KMS-11 (cell line): ENCODE results near the gene THNSL1.

ENCODE experiments used
- H2AFZ ChIP-seq: fragments of 200-600 bp; sonication (generic); 2 replicates; pipeline ENCODE4 v1.6.1; 2016; ENCODE audit warnings: antibody characterized with exemption, mixed run types, low read depth
- H3K27ac ChIP-seq: fragments of 200-600 bp; sonication (generic); 2 replicates; pipeline ENCODE4 v1.6.1; 2016; ENCODE audit warnings: mild to moderate bottlenecking, mixed run types
- H3K27me3 ChIP-seq: fragments of 200-600 bp; sonication (generic); 2 replicates; pipeline ENCODE4 v1.6.1; 2017; ENCODE audit warnings: mild to moderate bottlenecking, low read depth, mixed run types, moderate library complexity; ENCODE audit not compliant: insufficient read depth
- H3K36me3 ChIP-seq: fragments of 200-600 bp; sonication (generic); 2 replicates; pipeline ENCODE4 v1.6.1; 2017; ENCODE audit warnings: mild to moderate bottlenecking, mixed run types; ENCODE audit not compliant: insufficient read depth
- H3K4me1 ChIP-seq: fragments of 200-600 bp; sonication (generic); 2 replicates; pipeline ENCODE4 v1.6.1; 2016; ENCODE audit warnings: mild to moderate bottlenecking, low read depth, mixed run types; ENCODE audit not compliant: poor library complexity, severe bottlenecking
- H3K4me2 ChIP-seq: fragments of 200-600 bp; sonication (generic); 2 replicates; pipeline ENCODE4 v1.7.0; 2016; ENCODE audit warnings: mild to moderate bottlenecking, mixed run types
- H3K4me3 ChIP-seq: fragments of 200-600 bp; sonication (generic); IDR thresholded peaks from 2 replicates; pipeline ENCODE4 v1.6.1; 2017; ENCODE audit warnings: low read depth, low read length, mixed read lengths; ENCODE audit not compliant: insufficient read depth
- H3K79me2 ChIP-seq: fragments of 200-600 bp; sonication (generic); 2 replicates; pipeline ENCODE4 v1.6.1; 2016; ENCODE audit warnings: low read depth, mixed run types; ENCODE audit not compliant: insufficient read depth
- H3K9ac ChIP-seq: fragments of 200-600 bp; sonication (generic); 2 replicates; pipeline ENCODE4 v1.6.1; 2016; ENCODE audit warnings: mild to moderate bottlenecking, mixed run types
- H4K20me1 ChIP-seq: fragments of 200-600 bp; sonication (generic); 2 replicates; pipeline ENCODE4 v1.6.1; 2016; ENCODE audit warnings: mild to moderate bottlenecking, mixed run types; ENCODE audit not compliant: insufficient read depth
- TF ChIP-seq, protein P1 (sequence below): fragments of 200-600 bp; sonication (generic); conservative IDR thresholded peaks from 2 replicates; pipeline ENCODE4 v1.6.1; 2017; ENCODE audit warnings: low read depth, mild to moderate bottlenecking, antibody characterized with exemption, low read length, moderate library complexity, mixed read lengths

The THNSL1 gene

DNA sequence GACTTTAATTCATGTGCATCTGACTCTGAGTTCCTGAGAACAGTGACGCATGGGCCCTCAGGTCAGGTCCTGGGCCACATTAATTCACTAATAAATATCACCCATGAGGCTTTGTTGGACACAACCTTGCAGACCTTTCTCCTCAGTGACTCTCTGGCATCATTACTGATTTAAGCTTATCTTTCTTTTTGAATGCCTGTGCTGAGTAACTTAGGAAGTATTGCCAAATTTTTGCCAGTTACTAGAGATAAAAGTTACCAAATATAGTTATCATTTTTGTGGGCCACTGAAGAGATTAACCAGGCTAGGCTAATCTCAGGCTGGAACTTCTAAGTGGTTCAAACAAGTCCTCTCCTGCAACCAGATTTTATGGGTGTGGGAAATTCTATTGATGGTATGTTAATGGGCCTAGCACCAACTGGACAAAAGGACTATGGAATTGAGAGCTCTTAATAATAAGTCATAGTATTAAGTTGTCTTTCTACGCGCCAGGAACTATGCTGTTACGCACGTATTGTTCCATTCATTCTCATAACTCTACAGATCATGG lies 35.2 kb upstream of the THNSL1 start:
- H3K36me3 ChIP-seq, result no peaks in the 10 kb centered on the region
- H3K27me3 ChIP-seq, result no peaks in the 10 kb centered on the region
- H3K27ac ChIP-seq, result no peak overlapping the region
- peaks cover 6% of the 10 kb centered on the region for H3K4me1 ChIP-seq
- H3K9ac ChIP-seq, result no peak overlapping the region
- no peak overlapping the region for H2AFZ ChIP-seq
- H3K79me2 ChIP-seq, result no peaks in the 10 kb centered on the region
- no peaks in the 10 kb centered on the region for H4K20me1 ChIP-seq
- no peak overlapping the region for H3K4me3 ChIP-seq
- no peak overlapping the region for H3K4me2 ChIP-seq
- TF ChIP-seq, protein P1, sequence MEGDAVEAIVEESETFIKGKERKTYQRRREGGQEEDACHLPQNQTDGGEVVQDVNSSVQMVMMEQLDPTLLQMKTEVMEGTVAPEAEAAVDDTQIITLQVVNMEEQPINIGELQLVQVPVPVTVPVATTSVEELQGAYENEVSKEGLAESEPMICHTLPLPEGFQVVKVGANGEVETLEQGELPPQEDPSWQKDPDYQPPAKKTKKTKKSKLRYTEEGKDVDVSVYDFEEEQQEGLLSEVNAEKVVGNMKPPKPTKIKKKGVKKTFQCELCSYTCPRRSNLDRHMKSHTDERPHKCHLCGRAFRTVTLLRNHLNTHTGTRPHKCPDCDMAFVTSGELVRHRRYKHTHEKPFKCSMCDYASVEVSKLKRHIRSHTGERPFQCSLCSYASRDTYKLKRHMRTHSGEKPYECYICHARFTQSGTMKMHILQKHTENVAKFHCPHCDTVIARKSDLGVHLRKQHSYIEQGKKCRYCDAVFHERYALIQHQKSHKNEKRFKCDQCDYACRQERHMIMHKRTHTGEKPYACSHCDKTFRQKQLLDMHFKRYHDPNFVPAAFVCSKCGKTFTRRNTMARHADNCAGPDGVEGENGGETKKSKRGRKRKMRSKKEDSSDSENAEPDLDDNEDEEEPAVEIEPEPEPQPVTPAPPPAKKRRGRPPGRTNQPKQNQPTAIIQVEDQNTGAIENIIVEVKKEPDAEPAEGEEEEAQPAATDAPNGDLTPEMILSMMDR, result no peak

DNA sequence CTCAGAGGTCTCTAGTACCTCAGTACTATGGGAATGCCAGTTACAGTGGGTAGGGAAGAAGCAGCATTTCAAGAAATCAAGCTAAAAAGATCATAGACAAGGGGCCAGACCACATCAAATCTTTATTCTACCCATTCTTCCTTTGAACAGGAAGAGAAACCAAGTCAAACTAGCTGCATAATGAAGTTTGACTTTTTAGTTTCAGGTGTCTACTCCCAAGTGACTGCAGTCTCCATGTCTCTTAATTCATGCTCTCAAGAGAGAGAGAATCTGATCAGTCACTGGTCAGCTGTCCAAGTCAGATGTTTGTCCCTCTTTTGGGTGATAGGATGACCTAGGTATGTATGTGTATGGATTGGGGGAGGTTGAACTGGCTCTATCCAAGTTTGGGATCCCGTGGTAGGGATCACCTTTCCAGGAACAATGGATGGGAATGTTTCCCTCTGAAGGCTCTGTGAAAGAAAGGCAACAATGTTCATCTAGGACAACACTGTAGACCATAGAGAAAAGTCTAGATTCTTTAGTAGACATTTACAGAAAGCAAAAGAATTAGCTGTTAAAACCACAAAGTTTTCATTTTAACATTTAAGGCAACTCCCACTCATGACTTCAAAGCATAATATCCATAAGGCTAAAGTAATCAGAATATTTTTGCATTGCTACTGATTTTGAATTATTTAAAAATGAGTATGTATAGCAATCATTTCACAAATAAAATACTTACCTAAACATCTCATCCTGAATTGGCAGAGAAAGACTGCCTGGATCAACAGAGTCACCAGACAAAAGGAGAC lies 33.9 kb upstream of the THNSL1 start:
- Histone ChIP-seq H3K79me2 (no peaks in the 10 kb centered on the region), H4K20me1 (no peaks in the 10 kb centered on the region), H3K36me3 (no peaks in the 10 kb centered on the region), H3K4me2 (no peak overlapping the region), H3K4me3 (no peak overlapping the region), H2AFZ (no peak overlapping the region), H3K27ac (no peak overlapping the region), H3K4me1 (peaks cover 6% of the 10 kb centered on the region), H3K27me3 (no peaks in the 10 kb centered on the region), H3K9ac (no peak overlapping the region)
- TF ChIP-seq, protein P1, result no peak

GRCh38 chr10:24983130-24983529 lies 33.3 kb upstream of the THNSL1 start:
- no peak overlapping the region for H3K4me3 ChIP-seq
- H3K36me3 ChIP-seq, result no peaks in the 10 kb centered on the region
- H3K27ac ChIP-seq, result no peak overlapping the region
- no peaks in the 10 kb centered on the region for H3K79me2 ChIP-seq
- H3K4me1 ChIP-seq, result peaks cover 6% of the 10 kb centered on the region
- H3K9ac ChIP-seq, result no peak overlapping the region
- no peak overlapping the region for H3K4me2 ChIP-seq
- H3K27me3 ChIP-seq, result no peaks in the 10 kb centered on the region
- TF ChIP-seq, protein P1, result no peak
- H4K20me1 ChIP-seq, result no peaks in the 10 kb centered on the region
- H2AFZ ChIP-seq, result no peak overlapping the region

DNA sequence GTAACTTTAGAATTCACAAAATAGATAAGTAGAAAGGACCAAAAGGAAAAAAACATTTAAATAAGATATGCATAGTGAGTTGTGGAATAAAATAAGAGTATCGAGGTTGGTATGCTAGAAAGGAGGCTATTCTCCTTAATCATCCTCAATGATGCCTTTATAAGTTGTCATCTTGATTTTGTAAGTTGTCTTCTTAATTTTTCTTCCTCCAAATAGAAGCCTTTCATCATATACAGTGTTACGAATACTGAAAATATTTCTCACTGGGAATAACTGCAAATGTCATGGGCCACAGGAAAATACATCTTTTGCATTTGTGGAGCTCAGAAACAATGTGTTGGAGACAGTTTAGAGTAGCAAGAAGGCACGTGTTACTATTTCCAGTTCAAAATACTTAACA lies 32.5 kb upstream of the THNSL1 start:
- TF ChIP-seq, protein P1, result no peak
- H3K27ac ChIP-seq, result no peak overlapping the region
- no peaks in the 10 kb centered on the region for H4K20me1 ChIP-seq

More for the DNA sequence above, 32.5 kb upstream of the THNSL1 start:
- Histone ChIP-seq H3K4me3 (no peak overlapping the region), H3K36me3 (no peaks in the 10 kb centered on the region), H3K27me3 (no peaks in the 10 kb centered on the region), H3K4me2 (no peak overlapping the region), H3K9ac (no peak overlapping the region), H2AFZ (no peak overlapping the region), H3K4me1 (peaks cover 6% of the 10 kb centered on the region), H3K79me2 (no peaks in the 10 kb centered on the region)
